H1 (cell line): ENCODE data around the gene VSIG10. TPM values are rescaled to one million over a fixed set of nuclear protein-coding genes. Genes with fewer than 3 reads are reported as not detected.

Source experiments
- CTCF ChIA-PET: fragments of 300-600 bp; sonication (Branson Sonifier 250); formaldehyde crosslinking; loops from one replicate; lab custom pipeline; 2021; ENCODE audit not compliant: partially characterized antibody; lab: Charles Lee
- POLR2A ChIA-PET: fragments of 300-600 bp; sonication (Branson Sonifier 250); formaldehyde crosslinking; loops from one replicate; lab custom pipeline; 2021; ENCODE audit warnings: inconsistent platforms; ENCODE audit not compliant: partially characterized antibody; lab: Charles Lee
- DNase-seq, 2 experiments: peaks; one replicate each; pipeline versions ENCODE4 v3.0.0 to v3.0.0-alpha.2; 2010 to 2022; ENCODE audit warnings: low spot score in 2 of 2, low read depth in 1 of 2, mixed read lengths in 1 of 2
- FAIRE-seq: peaks from 2 replicates; lab custom pipeline; 2011; peaks lifted over from hg19 to GRCh38; lab: Jason Lieb, UNC
- H2AFZ ChIP-seq: 2 replicates; pipeline ENCODE4 v1.8.1; 2012; ENCODE audit warnings: low read length, inconsistent platforms
- H2AK5ac ChIP-seq: 2 replicates; pipeline ENCODE4 v1.6.1; 2013; ENCODE audit warnings: low read depth, low read length
- H2BK120ac ChIP-seq: replicated peaks from 2 replicates; pipeline ENCODE3; 2013; ENCODE audit warnings: low read depth, low read length, inconsistent platforms
- H2BK12ac ChIP-seq: 2 replicates; pipeline ENCODE4 v1.6.1; 2013; ENCODE audit warnings: low read depth, low read length
- H2BK15ac ChIP-seq: 2 replicates; pipeline ENCODE4 v1.6.1; 2013; ENCODE audit warnings: low read length
- H2BK20ac ChIP-seq: 2 replicates; pipeline ENCODE4 v1.6.1; 2013; ENCODE audit warnings: low read length
- H2BK5ac ChIP-seq: 2 replicates; pipeline ENCODE4 v1.6.1; 2013; ENCODE audit warnings: low read depth, low read length
- H3K14ac ChIP-seq: 2 replicates; pipeline ENCODE4 v1.6.1; 2013; ENCODE audit warnings: inconsistent platforms; ENCODE audit not compliant: insufficient read length
- H3K18ac ChIP-seq: 2 replicates; pipeline ENCODE4 v1.6.1; 2013; ENCODE audit warnings: low read length; ENCODE audit errors: extremely low read depth
- H3K23ac ChIP-seq: 2 replicates; pipeline ENCODE4 v1.6.1; 2013; ENCODE audit warnings: inconsistent platforms; ENCODE audit not compliant: insufficient read length
- H3K23me2 ChIP-seq: 2 replicates; pipeline ENCODE4 v1.6.1; 2013; ENCODE audit warnings: low read depth, low read length
- H3K27ac ChIP-seq: 2 replicates; pipeline ENCODE4 v1.6.1; 2011; ENCODE audit warnings: low read depth, low read length, inconsistent platforms
- H3K27me3 ChIP-seq, 4 experiments: replicated peaks in 1 of 4; 1 replicate in 1 of 4; 2 replicates in 3 of 4; pipeline versions ENCODE4 v1.6.1 to v1.8.1; 2011 to 2013; ENCODE audit warnings: low read length in 3 of 4, mild to moderate bottlenecking in 3 of 4, inconsistent platforms in 2 of 4, mixed read lengths in 2 of 4, moderate library complexity in 1 of 4; ENCODE audit not compliant: control insufficient read depth in 3 of 4, insufficient read depth in 3 of 4; ENCODE audit errors: extremely low read depth in 1 of 4
- H3K36me3 ChIP-seq, 4 experiments: 2 replicates each; pipeline versions ENCODE4 v1.6.1 to v1.8.1; 2011 to 2013; ENCODE audit warnings: mild to moderate bottlenecking in 4 of 4, low read length in 3 of 4, moderate library complexity in 2 of 4, control low read depth in 1 of 4, inconsistent platforms in 1 of 4; ENCODE audit not compliant: insufficient read depth in 4 of 4, control insufficient read depth in 2 of 4
- H3K4ac ChIP-seq: replicated peaks from 2 replicates; pipeline ENCODE3; 2013; ENCODE audit warnings: low read length, low read depth, mixed read lengths, inconsistent platforms; ENCODE audit not compliant: insufficient read length
- H3K4me1 ChIP-seq, 4 experiments: replicated peaks in 1 of 4; 1 replicate in 1 of 4; 2 replicates in 3 of 4; pipeline versions ENCODE4 v1.6.1 to v1.8.1; 2011 to 2013; ENCODE audit warnings: low read length in 3 of 4, inconsistent platforms in 2 of 4, mixed read lengths in 1 of 4; ENCODE audit not compliant: insufficient read depth in 4 of 4, control insufficient read depth in 3 of 4
- H3K4me2 ChIP-seq, 2 experiments: 2 replicates each; pipeline versions ENCODE4 v1.6.1 to v1.8.1; 2011 to 2013; ENCODE audit warnings: low read depth in 2 of 2, low read length in 2 of 2, control low read depth in 1 of 2, inconsistent platforms in 1 of 2, mild to moderate bottlenecking in 1 of 2; ENCODE audit not compliant: insufficient read depth in 1 of 2
- H3K4me3 ChIP-seq, 4 experiments: fragments of 200-600, 300-600 bp in 1 of 4; sonication (generic), shearing (Covaris generic), sonication (Bioruptor Twin) in 1 of 4; 2 replicates each; pipeline versions ENCODE4 v1.5.1 to v1.8.1; 2011 to 2016; ENCODE audit warnings: low read length in 4 of 4, low read depth in 3 of 4, control low read depth in 2 of 4, inconsistent platforms in 2 of 4, mild to moderate bottlenecking in 2 of 4, mixed read lengths in 1 of 4, moderate library complexity in 1 of 4; ENCODE audit not compliant: insufficient read depth in 2 of 4; ENCODE audit errors: extremely low read depth in 1 of 4
- H3K56ac ChIP-seq: replicated peaks from 2 replicates; pipeline ENCODE3; 2013; ENCODE audit warnings: low read depth, mild to moderate bottlenecking, mixed read lengths, low read length, inconsistent platforms; ENCODE audit not compliant: insufficient read length
- H3K79me1 ChIP-seq: 2 replicates; pipeline ENCODE4 v1.6.1; 2013; ENCODE audit warnings: low read depth, low read length, control low read depth
- H3K79me2 ChIP-seq, 2 experiments: 2 replicates each; pipeline versions ENCODE4 v1.6.1 to v1.8.1; 2012 to 2013; ENCODE audit warnings: low read length in 2 of 2, mild to moderate bottlenecking in 2 of 2, inconsistent platforms in 1 of 2; ENCODE audit not compliant: insufficient read depth in 2 of 2, control insufficient read depth in 1 of 2
- H3K9ac ChIP-seq, 4 experiments: replicated peaks in 1 of 4; 1 replicate in 1 of 4; 2 replicates in 3 of 4; pipeline versions ENCODE4 v1.6.1 to v1.8.1; 2011 to 2013; ENCODE audit warnings: low read depth in 3 of 4, low read length in 3 of 4, control low read depth in 2 of 4, mild to moderate bottlenecking in 2 of 4, moderate library complexity in 2 of 4, inconsistent platforms in 1 of 4; ENCODE audit errors: extremely low read depth in 1 of 4
- H3K9me3 ChIP-seq, 2 experiments: 2 replicates each; pipeline versions ENCODE4 v1.6.1 to v1.8.1; 2012 to 2013; ENCODE audit warnings: mild to moderate bottlenecking in 2 of 2, moderate library complexity in 2 of 2, control low read depth in 1 of 2, inconsistent platforms in 1 of 2, low read depth in 1 of 2, low read length in 1 of 2, mixed read lengths in 1 of 2; ENCODE audit not compliant: insufficient read depth in 2 of 2
- H4K20me1 ChIP-seq, 2 experiments: replicated peaks in 1 of 2; 2 replicates each; pipeline versions ENCODE3 to v1.8.1; 2011 to 2013; ENCODE audit warnings: inconsistent platforms in 2 of 2, low read length in 2 of 2, mild to moderate bottlenecking in 1 of 2; ENCODE audit not compliant: insufficient read depth in 2 of 2, control insufficient read depth in 1 of 2
- H4K5ac ChIP-seq: 2 replicates; pipeline ENCODE4 v1.6.1; 2013; ENCODE audit warnings: low read length, low read depth, mixed read lengths, inconsistent platforms; ENCODE audit not compliant: insufficient read length
- H4K8ac ChIP-seq: 2 replicates; pipeline ENCODE4 v1.8.0; 2013; ENCODE audit warnings: mild to moderate bottlenecking, moderate library complexity, low read length, inconsistent platforms; ENCODE audit not compliant: insufficient read depth; ENCODE audit errors: extremely low read depth
- H4K91ac ChIP-seq: replicated peaks from 2 replicates; pipeline ENCODE3; 2013; ENCODE audit warnings: low read length, mixed read lengths, inconsistent platforms; ENCODE audit not compliant: insufficient read length
- ATF3 ChIP-seq: IDR thresholded peaks from 2 replicates; pipeline ENCODE4 v1.6.1; 2011; ENCODE audit warnings: low read depth, mild to moderate bottlenecking, low read length; ENCODE audit not compliant: insufficient read depth
- CBX5 ChIP-seq: fragments of 300-800, 300-1000 bp; sonication (generic); IDR thresholded peaks from 2 replicates; pipeline ENCODE4 v1.7.1; 2016; ENCODE audit warnings: antibody characterized with exemption, low read length, low read depth
- EP300 ChIP-seq, 2 experiments: IDR thresholded peaks; 1 replicate in 1 of 2; 2 replicates in 1 of 2; pipeline ENCODE4 v1.6.1; 2011 to 2012; ENCODE audit warnings: low read depth in 2 of 2, low read length in 2 of 2, mild to moderate bottlenecking in 2 of 2, borderline replicate concordance in 1 of 2, inconsistent platforms in 1 of 2, moderate library complexity in 1 of 2
- GABPA ChIP-seq: IDR thresholded peaks from 2 replicates; pipeline ENCODE4 v1.6.1; 2011; ENCODE audit warnings: mild to moderate bottlenecking, low read length, moderate library complexity, borderline replicate concordance; ENCODE audit not compliant: insufficient read depth
- JUND ChIP-seq: IDR thresholded peaks from 2 replicates; pipeline ENCODE4 v1.6.1; 2011; ENCODE audit warnings: mild to moderate bottlenecking, improper control_type of control experiment, low read length
- KDM4A ChIP-seq: IDR thresholded peaks from one replicate; pipeline ENCODE4 v1.7.1; 2012; ENCODE audit warnings: low read depth, mild to moderate bottlenecking, moderate library complexity, low read length, inconsistent platforms; ENCODE audit not compliant: severe bottlenecking
- RAD21 ChIP-seq, 2 experiments: IDR thresholded peaks in 1 of 2; conservative IDR thresholded peaks in 1 of 2; 2 replicates each; pipeline ENCODE4 v1.6.1; 2011; ENCODE audit warnings: low read depth in 2 of 2, low read length in 2 of 2, improper control_type of control experiment in 1 of 2, inconsistent platforms in 1 of 2, mild to moderate bottlenecking in 1 of 2, moderate library complexity in 1 of 2
- RNF2 ChIP-seq: fragments of 200-900, 300-1000 bp; sonication (generic); IDR thresholded peaks from 2 replicates; pipeline ENCODE4 v1.7.1; 2016; ENCODE audit warnings: borderline replicate concordance, low read depth, mild to moderate bottlenecking, antibody characterized with exemption, low read length; ENCODE audit not compliant: poor library complexity, severe bottlenecking; ENCODE audit errors: missing control alignments
- SIX5 ChIP-seq: IDR thresholded peaks from 2 replicates; pipeline ENCODE4 v1.6.1; 2011; ENCODE audit warnings: mild to moderate bottlenecking, low read depth, low read length
- SP1 ChIP-seq: IDR thresholded peaks from 2 replicates; pipeline ENCODE4 v1.6.1; 2011; ENCODE audit warnings: low read depth, low read length
- SRF ChIP-seq: IDR thresholded peaks from 2 replicates; pipeline ENCODE4 v1.6.1; 2011; ENCODE audit warnings: mild to moderate bottlenecking, low read depth, low read length, moderate library complexity
- TAF7 ChIP-seq: optimal IDR thresholded peaks from 2 replicates; pipeline ENCODE3; 2011; ENCODE audit warnings: low read depth, mild to moderate bottlenecking, inconsistent platforms, low read length, moderate library complexity, borderline replicate concordance
- WGBS, 2 experiments: shearing (Covaris generic) in 1 of 2; methylation state at CpG; one replicate each; pipeline versions ENCODE4 v1.1.6 to v1.1.7; 2013 to 2015; ENCODE audit warnings: low lambda C conversion rate in 2 of 2, mixed read lengths in 2 of 2, inconsistent platforms in 1 of 2, low coverage in 1 of 2, missing lambda C conversion rate in 1 of 2; ENCODE audit not compliant: insufficient replicate concordance in 2 of 2, insufficient coverage in 1 of 2, insufficient read length in 1 of 2; ENCODE audit errors: extremely low coverage in 1 of 2, missing lambda C conversion rate in 1 of 2; 5-methylcytosine and 5-hydroxymethylcytosine counted together
- polyA plus RNA-seq, 7 experiments: library from polyadenylated mRNA; depleted of rRNA in 3 of 7; stranded (reverse) in 5 of 7; unstranded in 2 of 7; fragments of >200 nt in 5 of 7; fragments of 200-250 nt in 2 of 7; gene quantifications; 1 replicate in 5 of 7; 2 replicates in 1 of 7; 4 replicates in 1 of 7; pipeline versions ENCODE4 v1.2.1 to v1.2.3, GENCODE V29; 2011 to 2013; ENCODE audit warnings: missing spikeins in 2 of 7, mixed read lengths in 2 of 7
- total RNA-seq: library from RNA; stranded (reverse); fragmentation: NEBNext Ultra II Directional; extraction: Animal tissue kit (Norgen Biotek cat#: 25700); gene quantifications from 2 replicates; pipeline ENCODE4 v1.2.1, GENCODE V29; 2021

Gene VSIG10
- total and polyA plus RNA-seq, 2 of the 8 experiments (the other 6 are each of a cell fraction or from before 2014, with no cell fraction given): 34.4 to 93.6 TPM

GRCh38 chr12:118058881-118059280 is 44.9 kb downstream of the VSIG10 start:
- POLR2A ChIA-PET: interaction anchor here (1.3 to 12.8 kb wide), 4 partner anchors 17 to 44 kb away, joined by 3 to 103 read pairs (median 17); partner anchors contain the start of gene VSIG10
- no peaks in the 10 kb centered on the region for H3K27me3 ChIP-seq
- DNase-seq (no peak), FAIRE-seq (no peak)
- no peak overlapping the region for H4K5ac ChIP-seq
- H3K79me1 ChIP-seq: peaks cover 8% of the 10 kb centered on the region
- no peak overlapping the region for H2BK15ac ChIP-seq
- H3K9ac ChIP-seq: no peak overlapping the region
- peaks cover 0 to 4% of the 10 kb centered on the region in 2 experiments for H4K20me1 ChIP-seq
- H2BK20ac ChIP-seq: no peak overlapping the region
- no peak overlapping the region for H3K23ac ChIP-seq
- H3K36me3 ChIP-seq: peaks cover 0 to 3% (median 0%) of the 10 kb centered on the region in 4 experiments; a peak in 1 of 8 replicates
- peaks cover 7% of the 10 kb centered on the region; the same call in 1 of the 2 replicates for H3K23me2 ChIP-seq
- no peak overlapping the region for H2AFZ ChIP-seq
- peaks cover 0 to 46% of the 10 kb centered on the region in 2 experiments; a peak in 2 of 4 replicates for H3K79me2 ChIP-seq
- CTCF ChIA-PET: interaction anchor here (0.7 to 1.8 kb wide), 2 partner anchors 117 to 184 kb away, joined by 3 to 4 read pairs; no protein-coding TSS in a partner anchor
- H3K4ac ChIP-seq: no peak overlapping the region
- no peak overlapping the region; a peak in 1 of 4 replicates for H3K4me2 ChIP-seq
- H2BK120ac ChIP-seq: no peak overlapping the region
- 92% methylated on average over 8 of the region's 8 CpGs; no CpG with 5 or more reads in 1 of the 2 experiments for WGBS, 2 experiments
- no peak overlapping the region for H4K8ac ChIP-seq
- H3K9me3 ChIP-seq: no peaks in the 10 kb centered on the region
- H4K91ac ChIP-seq: no peak overlapping the region
- no peak overlapping the region for H3K4me3 ChIP-seq
- H2BK5ac ChIP-seq: no peak overlapping the region
- no peak overlapping the region for H2AK5ac ChIP-seq
- H2BK12ac ChIP-seq: no peak overlapping the region
- no peak for TF ChIP-seq SIX5
- no peak for TF ChIP-seq RAD21 (IDR thresholded peaks at IDR 0.05 in 1 of 2, conservative IDR thresholded peaks at IDR 0.05 in 1 of 2; ENCODE audit: low read depth in 2 of 2, low read length in 2 of 2)
- no peak for TF ChIP-seq CBX5
- no peak for TF ChIP-seq TAF7
- TF ChIP-seq KDM4A: no peak
- TF ChIP-seq SRF: no peak
- no peak for TF ChIP-seq RNF2
- TF ChIP-seq SP1: no peak
- no peak for TF ChIP-seq EP300 (IDR thresholded peaks at IDR 0.05; ENCODE audit: borderline replicate concordance in 1 of 2, low read depth in 2 of 2, low read length in 2 of 2)
- TF ChIP-seq ATF3: no peak
- no peak for TF ChIP-seq GABPA
- no peak for TF ChIP-seq JUND
- no peak overlapping the region for H3K27ac ChIP-seq
- H3K4me1 ChIP-seq: peaks cover 0 to 7% (median 3%) of the 10 kb centered on the region in 4 experiments; a peak in 6 of 7 replicates
- no peak overlapping the region for H3K18ac ChIP-seq
- H3K56ac ChIP-seq: no peak overlapping the region
- no peak overlapping the region for H3K14ac ChIP-seq
